CD4-positive, alpha-beta T cell treated with Interferon gamma for 1 hour (primary cell): ENCODE data around the gene HM13.
"Not testable (repeated sequence)": the region's sequence is repeated elsewhere in the genome, so short reads cannot be mapped to it uniquely, and the experiment has no call there.

Source experiments
- DNase-seq: peaks from one replicate; pipeline ENCODE4 v3.0.0-alpha.2; 2020

The HM13 gene

DNA sequence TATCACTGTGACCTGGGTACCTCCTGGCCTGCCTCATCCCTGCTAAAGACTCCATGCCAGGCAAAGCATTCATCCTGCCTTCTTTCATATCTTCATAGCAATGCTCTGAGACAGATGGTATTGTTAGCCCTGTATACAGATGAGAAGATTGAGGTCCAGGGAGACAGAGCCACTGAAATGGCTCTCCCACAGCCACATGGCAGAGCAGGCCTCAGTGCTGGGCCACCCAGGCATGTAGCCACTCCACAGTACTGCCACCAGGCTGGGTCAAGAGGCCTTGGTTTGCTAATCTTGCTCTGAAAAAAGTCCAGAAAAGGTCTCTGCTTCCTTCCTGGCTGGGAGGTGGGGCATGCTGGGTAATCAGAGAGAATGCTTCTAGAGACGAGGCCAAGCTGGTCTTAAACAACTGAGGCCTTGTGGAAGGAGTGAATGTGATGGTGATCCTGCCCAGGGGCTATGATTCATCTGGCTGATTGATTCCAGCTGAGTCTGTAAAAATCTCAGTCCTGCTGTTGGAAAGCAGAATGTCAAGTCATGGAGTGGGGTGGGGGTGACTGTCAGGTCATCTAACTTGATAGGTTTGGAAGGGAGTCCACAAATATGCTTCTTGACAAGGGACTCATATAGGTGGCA, 29.8 kb downstream of the HM13 start:
- no peak for DNase-seq

- DNase-seq: no peak
Measured at GRCh38 chr20:31544600-31544999, 30.4 kb downstream of the HM13 start.

DNA sequence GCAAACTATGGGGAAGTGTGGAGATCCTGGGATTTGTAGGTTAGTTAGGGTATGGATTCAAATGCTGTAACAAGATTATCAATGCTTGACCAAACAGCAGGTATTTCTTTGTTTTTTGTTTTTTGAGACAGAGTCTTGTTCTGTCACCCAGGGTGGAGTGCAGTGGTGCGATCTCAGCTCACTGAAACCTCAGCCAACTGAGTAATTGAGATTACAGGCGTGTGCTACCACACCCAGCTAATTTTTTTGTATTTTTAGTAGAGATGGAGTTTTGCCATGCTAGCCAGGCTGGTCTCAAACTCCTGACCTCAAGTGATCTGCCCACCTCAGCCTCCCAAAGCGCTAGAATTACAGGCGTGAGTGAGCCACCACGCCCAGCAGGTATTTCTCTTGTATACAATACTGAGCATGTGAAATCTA, 31.4 kb downstream of the HM13 start:
- DNase-seq: not testable (repeated sequence)

GRCh38 chr20:31547017-31547675, 32.9 kb downstream of the HM13 start:
- DNase-seq: peak; percentile 83

DNA sequence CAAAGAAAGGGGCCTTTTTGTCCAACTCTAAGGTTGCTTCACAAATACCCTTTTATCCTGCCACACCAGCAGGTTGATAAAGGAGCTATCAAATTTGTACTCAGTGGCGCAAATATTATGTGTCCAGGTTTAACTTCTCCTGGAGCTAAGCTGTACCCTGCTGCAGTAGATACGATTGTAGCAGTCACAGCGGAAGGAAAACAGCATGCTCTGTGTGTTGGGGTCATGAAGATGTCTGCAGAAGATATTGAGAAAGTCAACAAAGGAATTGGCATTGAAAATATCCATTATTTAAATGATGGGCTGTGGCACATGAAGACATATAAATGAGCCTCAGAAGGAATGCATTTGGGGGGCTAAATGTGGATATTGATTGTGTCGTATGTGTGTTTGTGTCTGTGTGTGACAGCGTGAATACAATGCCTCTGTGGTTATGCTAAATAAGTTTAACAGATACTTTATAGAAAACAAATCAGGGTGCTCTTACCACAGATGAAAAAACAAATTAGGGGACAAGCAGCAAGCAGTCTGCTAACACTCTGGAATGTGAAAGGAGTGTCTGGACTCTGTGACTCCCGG, 33.6 kb downstream of the HM13 start:
- DNase-seq: no peak

GRCh38 chr20:31548820-31549512, 34.7 kb downstream of the HM13 start:
- no peak for DNase-seq

GRCh38 chr20:31549513-31549880, 35.3 kb downstream of the HM13 start:
- no peak for DNase-seq

GRCh38 chr20:31550099-31550498, 35.9 kb downstream of the HM13 start:
- no peak for DNase-seq

DNA sequence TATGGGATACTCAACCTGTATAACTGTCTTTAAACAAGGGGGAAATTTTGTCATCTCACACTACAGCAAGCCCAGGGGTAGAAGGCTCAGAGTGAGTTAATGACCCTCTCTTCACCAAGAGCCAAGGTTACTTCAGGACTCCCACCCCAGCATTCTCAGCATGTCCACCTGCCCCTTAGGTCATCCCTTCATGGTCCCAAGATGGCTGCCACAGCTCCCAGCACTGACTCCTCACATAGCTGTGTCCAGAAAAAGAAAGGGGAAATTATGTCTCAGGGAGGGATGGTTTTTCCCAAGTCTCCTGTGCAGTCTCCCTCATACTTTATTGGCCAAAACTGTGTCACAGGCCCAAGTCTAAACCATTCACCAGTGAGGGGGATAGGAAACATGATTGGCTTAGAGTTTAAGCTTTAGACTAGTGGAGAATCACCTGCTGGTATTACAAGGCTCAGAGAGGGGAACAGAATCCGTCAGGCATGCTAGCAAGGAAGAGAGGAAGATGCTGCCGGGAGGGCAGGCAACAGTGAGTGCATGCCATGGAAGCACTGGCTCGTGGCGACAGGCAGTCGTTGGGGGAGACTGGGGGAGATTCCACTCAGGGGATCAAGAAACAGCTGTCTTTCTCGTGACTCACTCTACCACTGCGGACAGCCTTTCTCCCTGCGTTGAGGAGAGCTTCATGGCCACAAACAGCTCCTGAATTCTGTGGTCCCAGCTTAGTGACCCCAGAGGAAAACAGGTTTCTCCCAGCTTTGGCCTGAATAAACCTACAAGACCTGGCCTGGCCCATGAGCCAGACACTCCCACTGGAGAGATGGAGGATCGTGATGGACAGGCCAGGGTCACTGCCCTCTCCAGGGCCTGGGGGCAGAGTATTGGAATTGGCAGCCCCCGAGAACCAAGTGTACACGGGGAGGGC, 37.2 kb downstream of the HM13 start:
- DNase-seq: no peak

DNA sequence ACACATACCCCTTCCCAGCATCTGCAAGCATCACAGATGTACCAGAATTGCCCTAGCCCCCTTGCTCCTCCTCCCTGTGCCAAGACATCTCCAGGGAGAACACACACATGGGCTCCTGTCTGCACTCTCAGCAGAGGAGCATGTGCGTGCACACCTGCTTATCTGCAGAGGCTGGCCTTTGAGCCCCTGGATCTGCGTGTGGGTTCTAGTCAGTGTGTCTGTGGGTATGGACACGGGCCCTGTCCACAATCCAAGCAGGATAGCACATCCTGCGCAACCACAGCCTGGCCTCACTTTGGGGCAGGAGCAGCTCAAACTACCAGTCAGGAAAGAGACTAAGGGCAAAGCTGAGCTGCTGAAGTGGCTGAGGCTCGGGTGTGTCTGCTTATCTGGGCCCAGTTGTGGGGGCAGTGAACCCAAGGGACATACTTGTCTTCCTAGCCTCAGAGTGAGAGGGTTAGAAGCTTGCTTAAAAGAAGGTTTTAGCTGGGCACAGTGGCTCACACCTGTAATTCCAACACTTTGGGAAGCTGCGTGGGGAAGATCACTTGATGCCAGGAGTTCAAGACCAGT, 41.0 kb downstream of the HM13 start:
- DNase-seq: no peak

DNA sequence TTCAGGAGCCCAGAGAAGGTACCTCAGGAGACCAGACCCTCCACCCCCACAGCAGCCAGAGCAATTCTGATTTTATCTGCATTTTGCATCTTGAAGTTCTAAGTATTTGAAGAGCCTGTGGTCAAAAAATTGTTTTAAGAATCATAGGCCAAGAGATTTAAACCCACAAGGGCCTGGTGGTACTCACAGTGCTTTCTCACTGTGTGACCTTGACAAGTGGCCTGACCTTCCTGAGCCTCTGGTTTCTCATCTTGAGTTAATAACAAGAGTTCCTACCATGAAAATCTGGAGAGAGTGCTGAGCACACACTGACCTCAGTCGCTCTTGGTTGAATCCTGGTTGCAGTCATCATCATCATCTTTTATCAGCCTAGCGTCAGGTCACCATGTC, 45.5 kb downstream of the HM13 start:
- no peak for DNase-seq

GRCh38 chr20:31560094-31560745, 46.0 kb downstream of the HM13 start:
- DNase-seq: peak; percentile 75

DNA sequence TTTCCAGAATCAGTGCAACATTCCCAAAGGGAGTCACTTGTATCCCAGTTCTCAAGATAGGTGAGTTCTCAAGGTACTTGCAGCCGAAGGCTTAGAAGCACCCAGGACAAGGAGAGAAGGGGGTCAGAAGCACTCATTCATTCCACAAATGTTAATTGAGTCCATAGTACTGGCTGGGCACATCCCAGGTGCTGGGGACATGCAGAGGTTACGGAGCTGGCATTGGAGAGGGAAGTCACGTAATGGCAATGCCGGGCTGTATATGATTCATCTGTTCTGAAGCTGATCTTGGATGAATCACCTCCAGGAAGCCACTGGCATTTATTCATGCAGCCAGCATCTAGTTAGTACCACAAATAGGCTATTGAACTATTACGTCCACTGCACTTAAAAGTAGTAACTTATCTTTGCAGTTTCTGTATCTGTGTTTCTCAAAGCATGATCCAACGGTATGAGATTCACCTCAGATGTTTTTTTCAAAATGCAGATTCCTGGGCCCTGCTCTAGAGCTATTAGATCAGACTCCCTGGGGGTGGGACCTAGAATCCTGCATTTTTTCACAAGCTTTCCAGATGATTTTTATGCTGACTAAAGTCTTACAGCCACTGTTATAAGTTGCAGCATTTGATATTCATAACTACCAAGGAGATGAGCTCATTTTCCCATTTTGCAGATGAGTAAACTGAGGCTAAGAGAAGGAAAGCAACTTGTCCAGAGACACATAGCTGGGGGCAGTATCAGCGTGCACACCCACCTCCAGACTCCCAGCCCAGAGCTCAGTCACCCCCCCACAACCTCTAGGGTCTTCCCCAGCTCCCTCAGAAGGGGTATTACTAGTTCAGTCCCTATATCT, 46.7 kb downstream of the HM13 start:
- DNase-seq: peak; percentile 40

GRCh38 chr20:31562241-31562640, 48.0 kb downstream of the HM13 start:
- no peak for DNase-seq

- DNase-seq: no peak
Measured at GRCh38 chr20:31564284-31564683, 50.0 kb downstream of the HM13 start.

DNA sequence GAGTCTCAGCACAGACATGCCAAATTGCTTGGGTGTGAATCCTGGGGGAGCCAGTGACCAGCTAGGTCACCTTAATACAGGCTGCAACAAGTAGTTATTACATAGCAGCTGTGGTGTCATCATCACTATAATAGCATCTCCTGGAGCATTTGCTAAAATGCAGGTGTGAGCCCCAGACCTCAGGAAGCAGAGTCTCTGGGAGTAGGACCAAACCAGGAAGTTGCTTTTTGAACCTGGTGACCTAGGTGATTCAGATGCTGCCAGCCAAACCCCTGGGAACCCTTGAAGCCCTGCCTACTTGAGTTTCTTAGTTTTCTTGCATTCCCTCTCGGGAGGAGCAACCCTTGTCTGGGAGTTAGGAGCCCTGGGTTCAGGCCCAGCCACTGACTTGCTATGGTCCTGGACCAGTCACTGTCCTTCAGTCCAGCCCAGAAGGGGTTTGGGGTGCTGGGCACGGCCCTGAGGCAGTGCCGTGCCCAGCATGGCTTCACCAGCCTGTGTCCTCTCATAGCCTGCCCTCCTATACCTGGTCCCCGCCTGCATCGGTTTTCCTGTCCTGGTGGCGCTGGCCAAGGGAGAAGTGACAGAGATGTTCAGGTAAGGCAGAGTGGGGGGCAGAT, 51.6 kb downstream of the HM13 start:
- no peak for DNase-seq

DNA sequence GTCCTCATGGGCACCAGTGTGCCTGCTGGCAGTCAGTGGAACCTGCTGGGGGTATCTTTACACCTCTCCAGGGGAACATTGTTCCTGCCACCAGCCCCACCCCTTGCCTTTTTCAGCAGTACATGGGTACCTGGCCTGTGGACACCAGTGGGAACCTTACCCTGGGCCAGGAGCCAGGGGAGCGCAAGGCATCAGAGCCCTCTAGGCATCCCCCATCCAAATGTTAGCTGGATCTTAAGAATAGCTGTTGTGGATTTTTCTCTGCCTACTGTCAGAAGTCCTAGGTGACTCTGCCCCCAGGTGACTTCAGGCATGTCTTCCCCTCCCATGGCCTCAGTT, 52.0 kb downstream of the HM13 start:
- DNase-seq: no peak

DNA sequence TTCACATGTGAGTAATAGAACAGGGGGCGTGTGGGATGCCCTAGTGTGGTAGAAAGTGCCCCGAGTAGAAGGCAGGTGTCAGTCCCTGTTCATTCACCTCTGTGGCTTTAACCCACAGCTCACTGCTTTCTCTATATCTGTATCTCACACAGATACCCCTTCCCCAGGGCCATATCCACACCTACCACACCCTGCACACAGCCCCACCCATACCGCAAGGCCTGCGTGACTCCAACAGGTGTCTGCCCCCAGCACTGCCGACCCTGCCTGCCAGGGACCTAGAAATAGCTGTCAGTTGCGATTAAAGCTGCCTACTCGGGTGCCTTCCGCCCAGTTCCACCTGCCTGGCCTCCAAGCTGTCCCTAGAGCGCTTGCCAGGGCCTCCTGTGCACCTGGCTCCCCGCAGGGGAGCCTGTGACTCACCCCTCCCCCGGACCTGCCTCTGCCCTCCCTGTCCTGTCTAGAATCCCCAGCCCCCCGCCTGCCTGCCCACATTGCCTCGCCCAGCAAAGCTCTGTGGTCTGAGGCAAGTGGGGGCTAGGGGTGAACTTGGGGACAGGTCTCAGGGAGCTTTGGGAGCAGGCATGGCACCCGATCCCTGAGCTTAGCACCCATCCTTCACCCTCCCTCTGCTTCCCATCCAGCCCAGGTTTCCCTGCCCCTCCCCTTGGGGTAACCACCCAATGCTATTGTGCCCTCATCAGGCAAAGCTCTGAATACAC, 52.6 kb downstream of the HM13 start:
- no peak for DNase-seq

GRCh38 chr20:31567380-31567720, 53.1 kb downstream of the HM13 start:
- no peak for DNase-seq
